GM19023 (cell line): Measurements from ENCODE around the gene SPX.

Source experiments
- ATAC-seq: cut with Tn5 transposase; IDR thresholded peaks from one replicate; pipeline ENCODE4 v1.9.1; 2021; ENCODE audit warnings: mild to moderate bottlenecking, moderate library complexity; ENCODE audit not compliant: unreplicated experiment

The SPX gene

GRCh38 chr12:21576431-21576830, 50.3 kb downstream of the SPX start:
- ATAC-seq, result no peak

- ATAC-seq, result no peak
Measured at GRCh38 chr12:21577516-21577915, 51.4 kb downstream of the SPX start.

GRCh38 chr12:21580748-21581516, 54.8 kb downstream of the SPX start:
- ATAC-seq, result no peak
